Myometrial cell (primary cell): ENCODE measurements around the gene TMEM135. TPM values are rescaled to one million over a fixed set of nuclear protein-coding genes. Genes with fewer than 3 reads are reported as not detected.

Experiments
- total RNA-seq: library from RNA; depleted of rRNA; stranded (reverse); fragments of >200 nt; gene quantifications from 2 replicates; pipeline ENCODE4 v1.2.3, GENCODE V29; 2015

TMEM135 gene
- 20.8 and 35.6 TPM in 2 replicates for total RNA-seq

GRCh38 chr11:87037450-87038234 is at the start of gene TMEM135:
Gene TMEM135 (plus strand): TSS chr11:87037934. CDS start chr11:87038046, 112 bp downstream.

Other genes starting within 250 kb of the TMEM135 start
- 90.4 and 130 TPM in 2 replicates for gene PRSS23, start 237.4 kb upstream of the TMEM135 start, total RNA-seq
- 21.0 and 24.3 TPM in 2 replicates for gene FZD4, start 82.5 kb upstream of the TMEM135 start, total RNA-seq